NCI-H1048 (cell line): Measurements from ENCODE around the gene PLPP6.

Source experiments
- DNase-seq: peaks from one replicate; lab custom pipeline; 2025; lab: John Stamatoyannopoulos, UW

PLPP6 gene

DNA sequence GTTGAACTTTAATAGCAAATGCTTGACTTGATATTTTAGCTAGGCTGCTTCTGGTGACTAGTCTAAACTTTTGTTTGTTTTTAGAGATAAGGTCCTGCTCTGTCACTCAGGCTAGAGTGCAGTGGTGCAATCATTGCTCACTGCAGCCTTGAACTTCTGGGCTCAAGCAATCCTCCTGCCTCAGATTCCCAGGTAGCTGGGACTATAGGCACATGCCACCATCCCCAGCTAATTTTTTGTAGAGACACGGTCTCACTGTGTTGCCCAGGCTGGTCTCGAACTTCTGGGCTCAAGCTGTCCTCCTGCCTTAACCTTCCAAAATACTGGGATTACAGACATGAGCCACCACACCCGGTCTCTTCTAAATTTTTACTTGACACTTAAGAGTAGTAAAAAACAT, 38.0 kb downstream of the PLPP6 start:
- DNase-seq = no peak

DNA sequence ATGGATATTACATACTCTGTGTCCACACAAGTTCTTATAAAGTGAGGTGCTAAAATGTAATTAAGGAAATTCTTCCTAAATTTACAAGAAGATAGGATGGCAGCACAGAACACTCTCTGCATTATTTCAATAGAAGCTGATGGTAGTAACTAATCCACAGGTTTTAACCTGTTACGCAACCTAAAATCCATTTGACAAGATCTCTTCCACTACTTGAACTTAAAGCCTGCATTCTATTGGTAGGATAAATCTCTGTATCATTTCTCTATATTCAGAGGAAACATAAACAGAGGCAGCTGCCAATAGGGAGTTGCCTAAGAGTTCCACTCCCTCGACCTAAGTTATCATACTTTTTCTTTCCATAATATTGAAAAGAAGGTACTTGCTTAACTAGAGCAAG, 38.8 kb downstream of the PLPP6 start:
- DNase-seq = no peak

GRCh38 chr9:4701526-4701925, 39.4 kb downstream of the PLPP6 start:
- no peak for DNase-seq

DNA sequence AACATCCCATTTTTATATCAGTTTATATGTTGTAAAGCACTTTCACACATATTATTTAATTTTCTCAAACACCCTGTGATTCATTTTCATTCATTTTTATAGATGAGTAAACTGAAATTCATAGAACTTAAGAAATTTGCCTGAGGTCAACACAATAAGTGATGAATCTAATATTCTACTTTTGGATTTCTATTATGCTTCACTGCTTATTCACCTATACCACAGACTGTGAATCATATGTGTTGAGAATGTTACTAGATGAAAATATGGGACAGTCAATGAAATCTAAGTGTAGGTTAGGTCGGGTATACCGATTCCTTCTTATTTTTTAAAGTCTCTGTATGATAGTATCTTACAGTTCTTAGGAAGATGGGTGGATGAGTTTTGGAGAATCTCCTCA, 42.0 kb downstream of the PLPP6 start:
- no peak for DNase-seq

DNA sequence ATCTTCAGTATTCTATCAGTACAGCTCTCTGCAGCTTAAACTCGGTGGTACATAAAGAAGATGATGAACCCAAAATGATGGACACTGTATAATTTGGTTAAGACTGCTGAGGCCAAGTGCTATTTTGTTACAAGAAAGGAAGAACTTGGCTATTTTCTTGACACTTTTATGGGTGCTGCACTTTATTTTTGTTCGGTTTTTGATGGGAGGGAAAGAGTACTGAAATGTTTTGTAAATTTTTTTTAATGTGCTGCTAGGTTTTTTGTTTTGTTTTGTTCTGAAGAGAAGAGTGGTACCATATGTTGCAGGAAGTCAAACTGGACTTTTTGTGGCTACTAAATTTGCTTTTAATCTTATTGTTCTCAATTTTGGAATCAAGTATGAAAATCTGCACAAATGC, 43.9 kb downstream of the PLPP6 start:
- no peak for DNase-seq

DNA sequence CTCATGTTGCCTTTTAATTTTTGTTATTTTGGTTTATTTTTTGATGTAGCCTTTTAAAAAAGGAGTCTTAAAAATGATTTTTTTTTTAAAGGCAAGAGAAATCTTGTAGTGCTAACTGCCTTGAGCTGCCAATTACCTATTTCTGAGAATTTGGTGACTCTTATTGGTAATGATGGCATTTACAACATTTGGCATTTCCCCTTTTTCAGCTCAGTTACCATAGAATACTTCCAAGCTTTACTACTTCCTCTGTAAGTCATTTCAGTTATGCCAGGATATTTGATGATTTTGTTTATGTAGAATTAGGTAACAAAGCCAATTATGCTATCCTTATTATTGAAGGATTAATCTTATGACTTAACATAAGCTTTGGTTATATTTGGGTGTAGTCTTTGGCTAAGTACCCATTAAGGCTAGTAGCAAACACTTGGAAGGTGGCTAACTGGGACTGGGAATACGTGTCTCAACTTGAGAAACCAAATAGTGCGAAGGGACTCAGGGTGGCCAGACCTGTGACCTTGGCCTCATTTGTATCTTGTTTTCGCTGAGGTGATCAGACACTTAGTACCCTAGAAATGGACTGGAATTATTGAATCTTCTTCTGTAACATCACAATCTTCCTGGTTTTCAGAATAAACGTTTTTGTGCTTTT, 45.0 kb downstream of the PLPP6 start:
- DNase-seq = no peak

GRCh38 chr9:4709380-4709779, 47.3 kb downstream of the PLPP6 start:
- no peak for DNase-seq

- DNase-seq = no peak
Measured at GRCh38 chr9:4713849-4714248, 51.8 kb downstream of the PLPP6 start.

DNA sequence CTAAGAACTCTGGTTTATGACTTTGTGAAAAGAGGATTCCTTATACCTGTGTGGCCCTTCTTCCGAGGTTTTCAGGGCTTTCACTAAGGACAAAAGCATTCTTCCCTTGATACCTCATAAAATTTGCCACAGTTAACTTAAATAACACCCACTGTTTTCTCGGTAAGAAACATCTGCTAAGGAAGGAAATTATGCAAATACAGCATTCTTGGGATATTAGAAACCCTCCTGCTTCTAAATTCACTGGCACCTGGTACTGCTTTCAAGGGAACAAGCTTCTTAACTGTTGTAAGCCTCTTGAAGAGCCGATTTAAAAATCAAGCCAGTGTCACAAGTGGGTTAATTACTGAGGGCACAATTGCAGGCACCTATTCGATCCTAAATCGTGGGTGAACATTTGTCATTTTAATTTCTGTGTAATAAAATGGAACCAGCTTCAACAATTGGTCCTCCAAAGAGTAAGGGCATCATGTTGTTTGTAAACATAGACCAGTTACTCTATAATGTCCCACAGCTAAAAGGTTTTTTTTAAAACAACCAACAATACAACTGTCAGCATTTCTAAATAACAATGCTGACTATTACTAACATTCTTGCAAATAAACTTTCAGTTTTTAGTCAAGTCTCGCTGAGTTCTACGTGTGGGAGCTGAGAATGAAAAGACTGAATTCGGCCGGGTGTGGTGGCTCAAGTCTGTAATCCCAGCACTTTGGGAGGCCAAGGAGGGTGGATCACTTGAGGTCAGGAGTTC, 52.3 kb downstream of the PLPP6 start:
- DNase-seq = no peak
